RWPE2 (cell line): ENCODE data around the gene HIGD1C.
"Not testable (repeated sequence)": the region's sequence is repeated elsewhere in the genome, so short reads cannot be mapped to it uniquely, and the experiment has no call there.

Experiments
- ATAC-seq: fragments of 200-7000 bp; cut with Tn5 transposase; 3 replicates; pipeline ENCODE4 v1.9.1; 2021; ENCODE audit warnings: low read depth
- DNase-seq: peaks from one replicate; pipeline ENCODE4 v3.0.0-alpha.2; 2020; ENCODE audit warnings: low spot score
- H3K27ac ChIP-seq: fragments of 450-650 bp; 2 replicates; pipeline ENCODE4 v1.5.1; 2017; ENCODE audit warnings: mild to moderate bottlenecking; ENCODE audit not compliant: poor library complexity, severe bottlenecking
- H3K27me3 ChIP-seq: fragments of 250-450 bp; sonication (Bioruptor Pico); 2 replicates; pipeline ENCODE4 v1.5.1; 2021; ENCODE audit warnings: mild to moderate bottlenecking, moderate library complexity; ENCODE audit not compliant: insufficient read depth, poor library complexity, severe bottlenecking
- H3K36me3 ChIP-seq: fragments of 250-450 bp; sonication (Bioruptor Pico); 2 replicates; pipeline ENCODE4 v1.5.1; 2020; ENCODE audit warnings: low read depth, mild to moderate bottlenecking, moderate library complexity
- H3K4me1 ChIP-seq: fragments of 250-450 bp; sonication (Bioruptor Pico); 2 replicates; pipeline ENCODE4 v1.5.1; 2021; ENCODE audit warnings: mild to moderate bottlenecking, moderate library complexity; ENCODE audit not compliant: insufficient read depth, poor library complexity, severe bottlenecking
- H3K4me3 ChIP-seq: fragments of 250-450 bp; sonication (Bioruptor Pico); 2 replicates; pipeline ENCODE4 v1.5.1; 2021; ENCODE audit warnings: mild to moderate bottlenecking, moderate library complexity; ENCODE audit not compliant: severe bottlenecking
- H3K9me3 ChIP-seq: fragments of 250-450 bp; sonication (Bioruptor Pico); 2 replicates; pipeline ENCODE4 v1.5.1; 2021; ENCODE audit warnings: mild to moderate bottlenecking, moderate library complexity; ENCODE audit not compliant: severe bottlenecking
- CTCF ChIP-seq: fragments of 450-650 bp; IDR thresholded peaks from one replicate; pipeline ENCODE4 v1.5.1; 2017; ENCODE audit warnings: mild to moderate bottlenecking, moderate library complexity; ENCODE audit not compliant: poor library complexity, severe bottlenecking

HIGD1C gene

GRCh38 chr12:50952510-50952909 lies at the start of gene HIGD1C:
HIGD1C (plus strand) TSS chr12:50952544; CDS start chr12:50953999, 1,455 bp downstream.
- ATAC-seq (no peak), DNase-seq (no peak)
- Histone ChIP-seq H3K27ac (no peak within 1 kb of the TSS), H3K4me1 (no peaks in the 10 kb centered on the region), H3K36me3 (no peaks in the 10 kb centered on the region), H3K4me3 (no peak within 1 kb of the TSS), H3K27me3 (no peaks in the 10 kb centered on the region), H3K9me3 (no peaks in the 10 kb centered on the region)
- no peak for TF ChIP-seq CTCF

- ATAC-seq, H3K4me1 ChIP-seq, H3K27me3 ChIP-seq, H3K27ac ChIP-seq, H3K36me3 ChIP-seq, H3K4me3 ChIP-seq, H3K9me3 ChIP-seq, DNase-seq: not testable (repeated sequence)
Observed at GRCh38 chr12:50908479-50908878, 43.9 kb upstream of the HIGD1C start.

- H3K27ac ChIP-seq, DNase-seq, H3K4me3 ChIP-seq, H3K36me3 ChIP-seq, ATAC-seq, H3K27me3 ChIP-seq, H3K9me3 ChIP-seq, H3K4me1 ChIP-seq: not testable (repeated sequence)
Observed at GRCh38 chr12:50912361-50912760, 40.0 kb upstream of the HIGD1C start.

DNA sequence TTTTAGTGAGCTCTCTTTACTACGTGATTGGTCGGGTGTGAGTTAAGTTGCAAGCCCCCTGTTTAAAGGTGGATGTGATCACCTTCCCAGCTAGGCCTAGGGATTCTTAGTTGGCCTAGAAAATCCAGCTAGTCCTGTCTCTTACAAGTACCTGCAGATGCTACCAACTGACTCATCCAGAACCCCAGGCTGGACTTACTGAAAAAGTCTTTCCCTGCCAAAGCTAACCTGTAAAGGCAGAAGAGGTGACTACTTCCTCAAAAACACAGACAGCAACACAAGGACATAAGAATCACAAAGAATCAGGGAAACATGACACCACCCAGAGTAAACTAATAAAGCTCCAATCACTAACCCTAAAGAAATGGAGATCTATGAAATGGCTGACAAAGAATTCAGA lies 39.1 kb upstream of the HIGD1C start:
- no peak overlapping the region for H3K4me3 ChIP-seq
- DNase-seq = no peak
- no peak for TF ChIP-seq CTCF
- no peaks in the 10 kb centered on the region for H3K27me3 ChIP-seq
- H3K4me1 ChIP-seq = no peaks in the 10 kb centered on the region
- no peaks in the 10 kb centered on the region for H3K36me3 ChIP-seq
- ATAC-seq = no peak
- peaks cover 10% of the 10 kb centered on the region for H3K9me3 ChIP-seq
- no peak overlapping the region for H3K27ac ChIP-seq

DNA sequence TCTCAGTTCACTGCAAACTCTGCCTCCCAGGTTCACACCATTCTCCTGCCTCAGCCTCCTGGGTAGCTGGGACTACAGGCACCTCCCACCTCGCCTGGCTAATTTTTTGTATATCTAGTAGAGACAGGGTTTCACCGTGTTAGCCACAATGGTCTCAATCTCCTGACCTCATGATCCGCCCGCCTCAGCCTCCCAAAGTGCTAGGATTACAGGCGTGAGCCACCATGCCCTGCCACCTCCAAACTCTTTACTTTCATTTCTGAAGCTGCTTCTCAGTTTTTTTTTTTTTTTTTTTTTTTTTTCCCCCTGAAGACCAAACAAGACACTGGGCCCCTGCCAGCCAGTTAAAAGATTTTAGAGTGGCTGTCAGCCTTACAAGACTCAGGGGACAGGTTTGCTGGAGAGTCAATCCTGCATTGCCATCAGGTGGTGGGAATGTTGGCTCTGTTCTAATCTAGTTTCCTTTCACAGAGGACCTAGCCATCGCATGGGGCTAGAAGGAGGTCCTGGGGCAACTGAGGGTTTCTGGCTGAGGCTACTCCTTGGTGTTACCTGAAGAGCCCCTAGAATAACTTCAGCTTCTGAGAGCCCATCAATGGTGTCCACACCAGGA lies 37.4 kb upstream of the HIGD1C start:
- no peak for DNase-seq
- H3K9me3 ChIP-seq = peaks cover 10% of the 10 kb centered on the region
- H3K27ac ChIP-seq = no peak overlapping the region
- no peak for TF ChIP-seq CTCF
- H3K4me3 ChIP-seq = no peak overlapping the region
- H3K36me3 ChIP-seq = no peaks in the 10 kb centered on the region
- H3K4me1 ChIP-seq = no peaks in the 10 kb centered on the region
- ATAC-seq = no peak
- no peaks in the 10 kb centered on the region for H3K27me3 ChIP-seq

DNA sequence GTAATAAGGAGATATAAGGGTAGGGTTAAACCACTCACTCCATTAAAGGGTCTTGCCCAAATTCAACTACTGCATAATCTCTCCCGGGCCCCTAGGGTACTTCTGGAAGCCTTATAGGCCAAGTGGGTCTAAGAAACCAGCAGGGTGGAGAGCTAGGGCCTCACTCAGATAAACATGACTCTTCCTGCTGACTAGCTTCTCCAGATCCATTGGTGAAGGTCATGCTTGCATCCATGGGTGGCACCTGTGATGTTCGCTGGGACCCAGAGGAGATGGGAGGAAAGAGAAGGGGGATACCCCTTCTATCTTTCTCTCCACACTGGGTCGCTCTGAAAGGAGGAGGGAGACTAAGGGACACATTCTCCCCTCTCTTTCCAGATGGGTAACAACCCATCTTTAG lies 36.1 kb upstream of the HIGD1C start:
- peaks cover 10% of the 10 kb centered on the region for H3K9me3 ChIP-seq
- ATAC-seq (no peak), DNase-seq (no peak)
- H3K27ac ChIP-seq = no peak overlapping the region
- H3K36me3 ChIP-seq = no peaks in the 10 kb centered on the region
- TF ChIP-seq CTCF = no peak
- no peaks in the 10 kb centered on the region for H3K4me1 ChIP-seq
- H3K4me3 ChIP-seq = no peak overlapping the region
- H3K27me3 ChIP-seq = no peaks in the 10 kb centered on the region
